ENCODE measurements around the gene SIAH3.

DNA sequence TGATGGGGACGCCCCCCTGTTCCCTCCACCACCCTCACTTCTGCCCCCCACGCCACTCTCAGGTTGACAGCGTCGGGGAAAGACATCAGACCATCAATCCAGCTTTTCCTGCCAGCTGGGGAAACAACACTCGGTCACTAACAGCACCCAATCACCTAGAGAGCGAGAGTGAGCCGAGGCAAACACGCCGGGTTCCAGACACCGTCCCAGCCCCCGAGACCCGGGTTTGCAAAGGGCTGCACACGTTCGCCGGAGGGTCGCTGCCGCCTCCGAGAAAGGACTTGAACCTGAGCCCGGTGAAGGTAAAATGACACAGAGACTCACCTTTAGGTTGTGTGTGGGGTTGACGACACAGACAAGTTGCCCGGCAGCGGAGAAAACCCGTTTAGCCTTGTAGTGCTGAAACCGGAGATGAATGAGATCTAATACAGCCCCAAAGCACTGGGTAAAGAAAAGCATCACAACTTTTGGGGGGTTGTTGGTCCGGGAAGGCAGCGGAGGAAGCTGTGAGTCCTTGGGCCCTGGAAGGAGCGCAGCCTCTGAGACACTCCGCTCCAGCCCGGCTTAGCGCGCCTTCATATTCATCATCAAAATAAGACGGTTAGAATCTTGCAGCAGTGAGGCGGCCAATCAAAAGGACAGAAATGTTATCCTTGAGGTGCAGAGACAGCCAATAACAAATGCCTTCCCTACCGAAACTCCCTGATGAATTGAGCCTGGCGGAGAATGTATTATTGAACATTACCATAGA, at the start of gene SIAH3:
- TF ChIP-seq, protein P1, sequence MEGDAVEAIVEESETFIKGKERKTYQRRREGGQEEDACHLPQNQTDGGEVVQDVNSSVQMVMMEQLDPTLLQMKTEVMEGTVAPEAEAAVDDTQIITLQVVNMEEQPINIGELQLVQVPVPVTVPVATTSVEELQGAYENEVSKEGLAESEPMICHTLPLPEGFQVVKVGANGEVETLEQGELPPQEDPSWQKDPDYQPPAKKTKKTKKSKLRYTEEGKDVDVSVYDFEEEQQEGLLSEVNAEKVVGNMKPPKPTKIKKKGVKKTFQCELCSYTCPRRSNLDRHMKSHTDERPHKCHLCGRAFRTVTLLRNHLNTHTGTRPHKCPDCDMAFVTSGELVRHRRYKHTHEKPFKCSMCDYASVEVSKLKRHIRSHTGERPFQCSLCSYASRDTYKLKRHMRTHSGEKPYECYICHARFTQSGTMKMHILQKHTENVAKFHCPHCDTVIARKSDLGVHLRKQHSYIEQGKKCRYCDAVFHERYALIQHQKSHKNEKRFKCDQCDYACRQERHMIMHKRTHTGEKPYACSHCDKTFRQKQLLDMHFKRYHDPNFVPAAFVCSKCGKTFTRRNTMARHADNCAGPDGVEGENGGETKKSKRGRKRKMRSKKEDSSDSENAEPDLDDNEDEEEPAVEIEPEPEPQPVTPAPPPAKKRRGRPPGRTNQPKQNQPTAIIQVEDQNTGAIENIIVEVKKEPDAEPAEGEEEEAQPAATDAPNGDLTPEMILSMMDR (IDR thresholded peaks at IDR 0.05) = no peak
- TF ChIP-seq POLR2A (IDR thresholded peaks at IDR 0.05) (no peak), POLR2AphosphoS5 (IDR thresholded peaks at IDR 0.05) (no peak), EP300 (IDR thresholded peaks at IDR 0.05; ENCODE audit: low read depth) (no peak)

Measured in transverse colon (tissue), 4 donors.